ENCODE results near the gene PCDHGC4. TPM values are rescaled to one million over a fixed set of nuclear protein-coding genes. Genes with fewer than 3 reads are reported as not detected.

PCDHGC4 gene
- total RNA-seq, 3 donors from 2014 or later (not counting 1 experiment from before 2014, with no cell fraction given), result 0.31 to 0.84 (median 0.45) TPM

GRCh38 chr5:141521244-141521781, 36.5 kb downstream of the PCDHGC4 start:
- TF ChIP-seq CTCF (IDR thresholded peaks at IDR 0.05), result no peak
- Histone ChIP-seq H3K36me3 (ENCODE audit: control insufficient read depth, insufficient read depth, low read length) (peaks cover 90% of the 10 kb centered on the region), H3K27me3 (ENCODE audit: control insufficient read depth, insufficient read depth, low read length) (no peaks in the 10 kb centered on the region), H3K9me3 (ENCODE audit: control insufficient read depth, insufficient read depth, low read length) (no peaks in the 10 kb centered on the region), H3K4me3 (ENCODE audit: low read length) (no peak overlapping the region), H3K4me1 (ENCODE audit: control insufficient read depth, insufficient read depth, low read length) (peaks cover 6% of the 10 kb centered on the region), H3K27ac (ENCODE audit: low read length) (no peak overlapping the region)
- no peak for DNase-seq
- intact Hi-C loops (cut with micrococcal nuclease), result no loop called here
- no peaks in the 10 kb centered on the region for H3K27me3 Mint-ChIP-seq (ENCODE audit: low read depth in 2 of 2)
- peak overlapping the region; percentile 70 to 71 for H3K27ac Mint-ChIP-seq
- no peaks in the 10 kb centered on the region for H3K9me3 Mint-ChIP-seq
- no peak for ATAC-seq
- 76% methylated on average over 1 of the region's 2 CpGs for WGBS (ENCODE audit: insufficient coverage)
- H3K36me3 Mint-ChIP-seq, result peaks cover 28% of the 10 kb centered on the region
- no peak overlapping the region for H3K4me3 Mint-ChIP-seq
- peaks cover 38 to 59% of the 10 kb centered on the region in 2 donors for H3K4me1 Mint-ChIP-seq

- 19% methylated on average over 2 of the region's 2 CpGs for WGBS (ENCODE audit: insufficient coverage)
- Mint-ChIP-seq H3K4me3 (no peak overlapping the region), H3K36me3 (peaks cover 36% of the 10 kb centered on the region), H3K9me3 (no peaks in the 10 kb centered on the region), H3K27ac (peak overlapping the region; percentile 70 to 71), H3K27me3 (ENCODE audit: low read depth in 2 of 2) (no peaks in the 10 kb centered on the region), H3K4me1 (peaks cover 29 to 51% of the 10 kb centered on the region in 2 donors)
- H3K27ac ChIP-seq (ENCODE audit: low read length), result no peak overlapping the region
- intact Hi-C loops (cut with micrococcal nuclease), result no loop called here
- TF ChIP-seq CTCF (IDR thresholded peaks at IDR 0.05), result no peak
- H3K36me3 ChIP-seq (ENCODE audit: control insufficient read depth, insufficient read depth, low read length), result peaks cover 88% of the 10 kb centered on the region
- DNase-seq (peak in 1 of 2 donors; percentile 21), ATAC-seq (no peak)
- H3K27me3 ChIP-seq (ENCODE audit: control insufficient read depth, insufficient read depth, low read length), result no peaks in the 10 kb centered on the region
- no peaks in the 10 kb centered on the region for H3K4me1 ChIP-seq (ENCODE audit: control insufficient read depth, insufficient read depth, low read length)
- no peak overlapping the region for H3K4me3 ChIP-seq (ENCODE audit: low read length)
- no peaks in the 10 kb centered on the region for H3K9me3 ChIP-seq (ENCODE audit: control insufficient read depth, insufficient read depth, low read length)
Measured at GRCh38 chr5:141522301-141522700, 37.5 kb downstream of the PCDHGC4 start.

GRCh38 chr5:141523991-141524390, 39.2 kb downstream of the PCDHGC4 start:
- Histone ChIP-seq H3K4me3 (ENCODE audit: low read length) (no peak overlapping the region), H3K27me3 (ENCODE audit: control insufficient read depth, insufficient read depth, low read length) (no peaks in the 10 kb centered on the region), H3K27ac (ENCODE audit: low read length) (no peak overlapping the region), H3K9me3 (ENCODE audit: control insufficient read depth, insufficient read depth, low read length) (no peaks in the 10 kb centered on the region), H3K36me3 (ENCODE audit: control insufficient read depth, insufficient read depth, low read length) (peaks cover 93% of the 10 kb centered on the region), H3K4me1 (ENCODE audit: control insufficient read depth, insufficient read depth, low read length) (no peaks in the 10 kb centered on the region)
- WGBS (ENCODE audit: insufficient coverage), result over 99% methylated on average over 8 of the region's 8 CpGs
- Mint-ChIP-seq H3K4me1 (peaks cover 21 to 51% of the 10 kb centered on the region in 2 donors), H3K4me3 (no peak overlapping the region), H3K36me3 (peaks cover 33% of the 10 kb centered on the region), H3K27ac (peak overlapping the region; percentile 2 to 71), H3K27me3 (ENCODE audit: low read depth in 2 of 2) (no peaks in the 10 kb centered on the region), H3K9me3 (no peaks in the 10 kb centered on the region)
- intact Hi-C loops (cut with micrococcal nuclease), result loop anchor here (1.0 kb wide), 1 partner anchor 198 kb away; no protein-coding TSS in a partner anchor
- ATAC-seq (no peak), DNase-seq (no peak)
- TF ChIP-seq CTCF (IDR thresholded peaks at IDR 0.05), result no peak

Data from natural killer cell (primary cell).